NOMO-1 treated with DMSO at 0.1 percent for 48 hours (cell line): ENCODE measurements around the gene POMZP3.
"Not testable (repeated sequence)": the region's sequence is repeated elsewhere in the genome, so short reads cannot be mapped to it uniquely, and the experiment has no call there.

Experiments used
- DNase-seq: peaks from one replicate; lab custom pipeline; 2025; ENCODE audit not compliant: unreplicated experiment; lab: John Stamatoyannopoulos, UW

The POMZP3 gene

DNA sequence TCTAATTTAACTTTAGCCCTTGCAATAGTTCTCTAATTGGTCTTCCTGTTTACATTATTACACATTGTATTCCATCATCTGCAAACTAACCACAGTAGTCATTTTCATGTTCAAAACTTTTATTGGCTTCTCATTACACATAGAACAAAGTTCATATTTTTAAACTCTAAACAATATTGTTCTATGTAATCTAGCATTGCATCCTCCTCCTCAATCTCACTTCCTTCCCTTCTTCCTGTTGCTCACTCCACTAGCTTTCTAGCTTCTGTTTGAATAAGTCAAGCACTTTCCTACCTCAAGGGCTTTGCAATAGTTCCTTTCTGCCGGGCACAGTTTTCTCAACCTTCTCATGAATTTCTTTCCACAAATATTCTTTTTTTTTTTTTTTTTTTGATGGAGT is 38.5 kb downstream of the POMZP3 start:
- peak; percentile 49 for DNase-seq

- DNase-seq, result not testable (repeated sequence)
Observed at GRCh38 chr7:76586585-76587315, 40.3 kb downstream of the POMZP3 start.

- DNase-seq, result not testable (repeated sequence)
Observed at GRCh38 chr7:76583636-76584281, 43.3 kb downstream of the POMZP3 start.

GRCh38 chr7:76582848-76583631 is 44.0 kb downstream of the POMZP3 start:
- DNase-seq, result peak; percentile 42

- not testable (repeated sequence) for DNase-seq
Observed at GRCh38 chr7:76575919-76576655, 51.0 kb downstream of the POMZP3 start.

- DNase-seq, result not testable (repeated sequence)
Observed at GRCh38 chr7:76575431-76575830, 51.6 kb downstream of the POMZP3 start.

DNA sequence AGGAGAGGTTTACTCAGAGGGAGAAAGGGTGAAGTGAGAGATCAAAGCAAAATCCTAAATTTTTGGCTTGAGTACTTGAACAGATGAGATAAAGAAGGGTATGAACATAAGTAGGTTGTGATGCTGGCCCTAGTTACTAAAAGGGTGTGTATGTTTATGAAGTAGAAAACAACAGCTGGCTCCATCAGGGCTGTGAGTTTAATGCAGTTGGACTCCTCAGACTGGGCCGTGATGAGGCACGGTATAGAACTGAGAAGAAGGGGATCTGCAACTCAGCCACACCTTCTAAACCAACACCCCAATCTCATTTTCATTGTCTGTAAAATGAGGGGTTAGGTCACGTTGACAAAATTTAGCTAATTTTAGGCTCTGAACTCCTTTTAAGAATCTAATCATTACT is 54.8 kb downstream of the POMZP3 start:
- DNase-seq, result not testable (repeated sequence)

- peak; percentile 96 for DNase-seq
Observed at GRCh38 chr7:76570324-76570775, 56.7 kb downstream of the POMZP3 start.

- DNase-seq, result not testable (repeated sequence)
Observed at GRCh38 chr7:76568742-76569141, 58.3 kb downstream of the POMZP3 start.

DNA sequence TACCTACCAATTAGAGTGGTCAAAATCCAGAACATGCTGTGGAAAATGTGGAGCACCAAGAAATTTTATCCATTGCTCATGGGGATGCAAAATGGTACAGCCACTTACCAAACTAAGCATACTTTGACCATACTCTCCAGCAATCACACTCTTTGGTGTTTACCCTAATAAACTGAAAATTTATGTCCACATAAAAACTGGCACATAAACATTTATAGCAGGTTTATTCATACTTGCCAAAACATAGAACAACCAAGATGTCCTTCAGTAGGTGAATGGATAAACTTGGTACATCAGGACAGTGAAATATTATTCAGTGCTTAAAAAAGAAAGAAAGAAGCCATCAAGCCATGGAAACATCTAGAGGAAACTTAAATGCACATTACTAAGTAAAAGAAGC is 59.3 kb downstream of the POMZP3 start:
- DNase-seq, result not testable (repeated sequence)

- not testable (repeated sequence) for DNase-seq
Observed at GRCh38 chr7:76567311-76567710, 59.8 kb downstream of the POMZP3 start.

- not testable (repeated sequence) for DNase-seq
Observed at GRCh38 chr7:76565001-76565400, 62.1 kb downstream of the POMZP3 start.

DNA sequence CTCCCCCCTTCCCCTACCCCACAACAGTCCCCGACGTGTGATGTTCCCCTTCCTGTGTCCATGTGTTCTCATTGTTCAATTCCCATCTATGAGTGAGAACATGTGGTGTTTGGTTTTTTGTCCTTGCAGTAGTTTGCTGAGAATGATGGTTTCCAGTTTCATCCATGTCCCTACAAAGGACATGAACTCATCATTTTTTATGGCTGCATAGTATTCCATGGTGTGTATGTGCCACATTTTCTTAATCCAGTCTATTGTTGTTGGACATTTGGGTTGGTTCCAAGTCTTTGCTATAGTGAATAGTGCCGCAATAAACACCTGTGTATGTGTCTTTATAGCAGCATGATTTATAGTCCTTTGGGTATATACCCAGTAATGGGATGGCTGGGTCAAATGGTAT is 65.7 kb downstream of the POMZP3 start:
- DNase-seq, result not testable (repeated sequence)

DNA sequence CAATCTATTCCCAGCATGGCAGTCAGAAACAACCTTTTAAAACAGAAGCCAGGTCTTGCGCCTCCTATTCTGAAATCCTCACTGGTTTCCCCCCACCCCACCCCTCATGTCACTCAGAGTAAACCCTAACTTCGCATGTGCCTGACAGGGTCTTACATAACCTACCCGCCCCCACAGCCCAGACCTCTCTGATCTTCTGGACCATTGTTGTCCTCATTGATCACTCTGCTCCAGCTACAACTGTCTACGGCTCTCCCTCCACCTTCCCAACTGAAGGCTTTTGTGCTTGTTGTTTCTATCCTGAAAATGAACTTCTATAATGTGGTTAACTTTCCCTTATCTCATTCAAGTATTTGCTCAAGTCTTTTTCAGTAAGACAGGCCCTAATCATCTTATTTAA is 66.9 kb downstream of the POMZP3 start:
- DNase-seq, result not testable (repeated sequence)
